Psoas muscle (tissue), 8 donors: ENCODE measurements around the gene BAD. TPM values are rescaled to one million over a fixed set of nuclear protein-coding genes. Genes with fewer than 3 reads are reported as not detected.

Source experiments
- ATAC-seq, 4 donors: fragments of 200-7000 bp; cut with Tn5 transposase; one replicate each; pipeline ENCODE4 v1.9.1; 2020; ENCODE audit warnings: moderate library complexity in 3 of 4, mild to moderate bottlenecking in 2 of 4
- DNase-seq, 2 donors: peaks; one replicate each; pipeline ENCODE4 v3.0.0-alpha.2; 2020
- H3K27ac ChIP-seq: fragments of 200-600 bp; one replicate; pipeline ENCODE4 v1.8.0; 2022
- H3K27me3 ChIP-seq, 3 donors: fragments of 200-600 bp in 1 of 3; one replicate each; pipeline versions ENCODE4 v1.6.1 to v1.8.0; 2013 to 2022; ENCODE audit warnings: low read length in 2 of 3, mild to moderate bottlenecking in 2 of 3, moderate library complexity in 1 of 3; ENCODE audit not compliant: insufficient read depth in 3 of 3
- H3K36me3 ChIP-seq, 2 donors: fragments of 200-600 bp in 1 of 2; one replicate each; pipeline versions ENCODE4 v1.6.1 to v1.8.0; 2013 to 2022; ENCODE audit warnings: low read depth in 1 of 2, mild to moderate bottlenecking in 1 of 2, moderate library complexity in 1 of 2; ENCODE audit not compliant: insufficient read depth in 1 of 2
- H3K4me1 ChIP-seq: fragments of 200-600 bp; one replicate; pipeline ENCODE4 v1.8.0; 2022
- H3K4me3 ChIP-seq: fragments of 200-600 bp; one replicate; pipeline ENCODE4 v1.8.0; 2022; ENCODE audit warnings: mild to moderate bottlenecking
- H3K9me3 ChIP-seq: fragments of 200-600 bp; one replicate; pipeline ENCODE4 v1.8.0; 2022
- WGBS, 3 donors: extraction: QIAGEN DNeasy Blood & Tissue Kit; methylation state at CpG; one replicate each; pipeline versions ENCODE4 v1.1.6 to v1.1.7; 2013; 5-methylcytosine and 5-hydroxymethylcytosine counted together
- intact Hi-C, 2 donors: fragments of 100-400 bp; cut with DNase I; formaldehyde crosslinking; loops; one replicate each; pipeline versions ENCODE4 v1.11.0 to v1.14.2; 2022
- polyA plus RNA-seq, 3 donors: library from polyadenylated mRNA; stranded (reverse); fragments of 200-250 nt; gene quantifications; one replicate each; pipeline ENCODE4 v1.2.3, GENCODE V29; 2013
- total RNA-seq, 4 donors: library from RNA; stranded (reverse); fragmentation: NEBNext Ultra II Directional in 2 of 4; extraction: Animal tissue kit (Norgen Biotek cat#: 25700) in 2 of 4; gene quantifications; one replicate each; pipeline versions ENCODE4 v1.2.1 to v1.2.4, GENCODE V29; 2021 to 2023
- TF ChIP-seq, protein P1 (sequence below): fragments of 200-600 bp; IDR thresholded peaks from one replicate; pipeline ENCODE4 v1.8.0; 2022; ENCODE audit warnings: antibody characterized with exemption
- donor health status: healthy with polysubstance abuse.
- donor health status: DM: no; HTN: no; CAD: no; lungs with moderate emphysema.
- donor health status: Bipolar disorder and iron deficiency.
- donor health status: healthy.
- donor health status: DM: yes; HTN: yes; CAD: no.
- donor health status: DM: no; HTN: no; CAD: no.
- donor health status: DM: no; HTN: no; CAD: no.
- donor health status: DM: yes; HTN: yes; CAD: no.

The BAD gene
- total and polyA plus RNA-seq, 7 donors: 27.7 to 135 (median 30.5) TPM

GRCh38 chr11:64261556-64262080, 22.8 kb downstream of the BAD start:
- 81 to 92% (median 85%) methylated on average over 18 of the region's 18 CpGs for WGBS, 3 donors
- intact Hi-C loops: no loop called here
- Histone ChIP-seq H3K9me3 (no peaks in the 10 kb centered on the region), H3K27me3 (no peaks in the 10 kb centered on the region), H3K4me1 (no peaks in the 10 kb centered on the region), H3K4me3 (no peak overlapping the region), H3K27ac (no peak overlapping the region), H3K36me3 (peaks cover 3 to 85% of the 10 kb centered on the region in 2 donors)
- TF ChIP-seq, protein P1, sequence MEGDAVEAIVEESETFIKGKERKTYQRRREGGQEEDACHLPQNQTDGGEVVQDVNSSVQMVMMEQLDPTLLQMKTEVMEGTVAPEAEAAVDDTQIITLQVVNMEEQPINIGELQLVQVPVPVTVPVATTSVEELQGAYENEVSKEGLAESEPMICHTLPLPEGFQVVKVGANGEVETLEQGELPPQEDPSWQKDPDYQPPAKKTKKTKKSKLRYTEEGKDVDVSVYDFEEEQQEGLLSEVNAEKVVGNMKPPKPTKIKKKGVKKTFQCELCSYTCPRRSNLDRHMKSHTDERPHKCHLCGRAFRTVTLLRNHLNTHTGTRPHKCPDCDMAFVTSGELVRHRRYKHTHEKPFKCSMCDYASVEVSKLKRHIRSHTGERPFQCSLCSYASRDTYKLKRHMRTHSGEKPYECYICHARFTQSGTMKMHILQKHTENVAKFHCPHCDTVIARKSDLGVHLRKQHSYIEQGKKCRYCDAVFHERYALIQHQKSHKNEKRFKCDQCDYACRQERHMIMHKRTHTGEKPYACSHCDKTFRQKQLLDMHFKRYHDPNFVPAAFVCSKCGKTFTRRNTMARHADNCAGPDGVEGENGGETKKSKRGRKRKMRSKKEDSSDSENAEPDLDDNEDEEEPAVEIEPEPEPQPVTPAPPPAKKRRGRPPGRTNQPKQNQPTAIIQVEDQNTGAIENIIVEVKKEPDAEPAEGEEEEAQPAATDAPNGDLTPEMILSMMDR: no peak
- DNase-seq (peak in 1 of 2 donors; percentile 48), ATAC-seq (no peak)

GRCh38 chr11:64260147-64260708, 24.2 kb downstream of the BAD start:
- H3K4me1 ChIP-seq: no peaks in the 10 kb centered on the region
- no peak for DNase-seq
- no peak overlapping the region for H3K27ac ChIP-seq
- no peak for ATAC-seq
- TF ChIP-seq, protein P1: no peak
- H3K9me3 ChIP-seq: no peaks in the 10 kb centered on the region
- H3K4me3 ChIP-seq: no peak overlapping the region
- intact Hi-C loops: no loop called here
- WGBS, 3 donors: 95 to 98% (median 97%) methylated on average over 6 of the region's 6 CpGs
- H3K36me3 ChIP-seq: peaks cover 0 to 84% of the 10 kb centered on the region in 2 donors
- H3K27me3 ChIP-seq: no peaks in the 10 kb centered on the region

- H3K4me1 ChIP-seq: no peaks in the 10 kb centered on the region
- H3K9me3 ChIP-seq: no peaks in the 10 kb centered on the region
- TF ChIP-seq, protein P1: no peak
- intact Hi-C loops: no loop called here
- peaks cover 0 to 87% of the 10 kb centered on the region in 2 donors for H3K36me3 ChIP-seq
- H3K27me3 ChIP-seq: no peaks in the 10 kb centered on the region
- ATAC-seq: no peak
- H3K4me3 ChIP-seq: no peak overlapping the region
- no peak for DNase-seq
- H3K27ac ChIP-seq: no peak overlapping the region
- WGBS, 3 donors: 85 to 89% (median 87%) methylated on average over 4 of the region's 4 CpGs
Observed at GRCh38 chr11:64259533-64260067, 24.9 kb downstream of the BAD start.

- intact Hi-C loops: no loop called here
- Histone ChIP-seq H3K27me3 (no peaks in the 10 kb centered on the region), H3K27ac (no peak overlapping the region), H3K9me3 (no peaks in the 10 kb centered on the region), H3K4me3 (no peak overlapping the region), H3K4me1 (peaks cover 2% of the 10 kb centered on the region), H3K36me3 (peaks cover 0 to 84% of the 10 kb centered on the region in 2 donors)
- 91 to 94% (median 91%) methylated on average over 22 to 32 of the region's 32 CpGs for WGBS, 3 donors
- peak in 1 of 2 donors; percentile 55 for DNase-seq
- TF ChIP-seq, protein P1: no peak
- no peak for ATAC-seq
Observed at GRCh38 chr11:64258946-64259532, 25.4 kb downstream of the BAD start.
